ENCODE data around the gene CYP1A2. TPM values are rescaled to one million over a fixed set of nuclear protein-coding genes. Genes with fewer than 3 reads are reported as not detected.
"Not testable (repeated sequence)": the region's sequence is repeated elsewhere in the genome, so short reads cannot be mapped to it uniquely, and the experiment has no call there.

CYP1A2 gene
- polyA plus RNA-seq, 2 donors: 0.06 TPM; not detected in 1

GRCh38 chr15:74781431-74782258, 33.0 kb downstream of the CYP1A2 start, which contains the start of gene CSK:
CSK (plus strand) TSS chr15:74782080; CDS start chr15:74798298, 16,218 bp downstream.
- Histone ChIP-seq H3K36me3 (ENCODE audit: control insufficient read depth in 2 of 2, insufficient read depth in 2 of 2, low read length in 1 of 2) (no peaks in the 10 kb centered on the region), H3K4me1 (ENCODE audit: control insufficient read depth in 2 of 2, insufficient read depth in 2 of 2, low read length in 1 of 2) (peaks cover 16 to 41% of the 10 kb centered on the region in 2 donors), H3K4me3 (ENCODE audit: low read depth in 1 of 2, low read length in 2 of 2) (peak within 1 kb of the TSS; percentile 78 to 97), H3K27ac (ENCODE audit: low read depth in 2 of 2, low read length in 1 of 2) (peak within 1 kb of the TSS; percentile 97 to 99), H3K9me3 (ENCODE audit: control insufficient read depth in 2 of 2, insufficient read depth in 1 of 2, low read depth in 1 of 2, low read length in 1 of 2) (no peaks in the 10 kb centered on the region), H3K27me3 (ENCODE audit: control insufficient read depth in 1 of 2, insufficient read depth in 2 of 2, low read length in 2 of 2) (no peaks in the 10 kb centered on the region)
- 0% methylated on average over 59 to 74 of the region's 74 CpGs for WGBS, 2 donors

GRCh38 chr15:74782259-74783071, 33.8 kb downstream of the CYP1A2 start:
- H3K36me3 ChIP-seq (ENCODE audit: control insufficient read depth in 2 of 2, insufficient read depth in 2 of 2, low read length in 1 of 2): no peaks in the 10 kb centered on the region
- no peaks in the 10 kb centered on the region for H3K27me3 ChIP-seq (ENCODE audit: control insufficient read depth in 1 of 2, insufficient read depth in 2 of 2, low read length in 2 of 2)
- H3K27ac ChIP-seq (ENCODE audit: low read depth in 2 of 2, low read length in 1 of 2): peak overlapping the region; percentile 97 to 99
- no peaks in the 10 kb centered on the region for H3K9me3 ChIP-seq (ENCODE audit: control insufficient read depth in 2 of 2, insufficient read depth in 1 of 2, low read depth in 1 of 2, low read length in 1 of 2)
- peak overlapping the region; percentile 78 to 97 for H3K4me3 ChIP-seq (ENCODE audit: low read depth in 1 of 2, low read length in 2 of 2)
- peaks cover 20 to 44% of the 10 kb centered on the region in 2 donors for H3K4me1 ChIP-seq (ENCODE audit: control insufficient read depth in 2 of 2, insufficient read depth in 2 of 2, low read length in 1 of 2)
- 0% methylated on average over 49 to 72 of the region's 72 CpGs for WGBS, 2 donors

- WGBS, 2 donors: 6% methylated on average over 12 to 13 of the region's 13 CpGs
- no peaks in the 10 kb centered on the region for H3K9me3 ChIP-seq (ENCODE audit: control insufficient read depth in 2 of 2, insufficient read depth in 1 of 2, low read depth in 1 of 2, low read length in 1 of 2)
- peak overlapping the region; percentile 78 to 97 for H3K4me3 ChIP-seq (ENCODE audit: low read depth in 1 of 2, low read length in 2 of 2)
- H3K36me3 ChIP-seq (ENCODE audit: control insufficient read depth in 2 of 2, insufficient read depth in 2 of 2, low read length in 1 of 2): no peaks in the 10 kb centered on the region
- H3K27me3 ChIP-seq (ENCODE audit: control insufficient read depth in 1 of 2, insufficient read depth in 2 of 2, low read length in 2 of 2): no peaks in the 10 kb centered on the region
- H3K27ac ChIP-seq (ENCODE audit: low read depth in 2 of 2, low read length in 1 of 2): peak overlapping the region; percentile 97 to 99
- H3K4me1 ChIP-seq (ENCODE audit: control insufficient read depth in 2 of 2, insufficient read depth in 2 of 2, low read length in 1 of 2): peaks cover 25 to 45% of the 10 kb centered on the region in 2 donors
Measured at GRCh38 chr15:74783072-74783807, 34.6 kb downstream of the CYP1A2 start.

- no peaks in the 10 kb centered on the region for H3K27me3 ChIP-seq (ENCODE audit: control insufficient read depth in 1 of 2, insufficient read depth in 2 of 2, low read length in 2 of 2)
- H3K9me3 ChIP-seq (ENCODE audit: control insufficient read depth in 2 of 2, insufficient read depth in 1 of 2, low read depth in 1 of 2, low read length in 1 of 2): no peaks in the 10 kb centered on the region
- 29 to 35% methylated on average over 3 of the region's 3 CpGs for WGBS, 2 donors
- peaks cover 28 to 46% of the 10 kb centered on the region in 2 donors for H3K4me1 ChIP-seq (ENCODE audit: control insufficient read depth in 2 of 2, insufficient read depth in 2 of 2, low read length in 1 of 2)
- no peaks in the 10 kb centered on the region for H3K36me3 ChIP-seq (ENCODE audit: control insufficient read depth in 2 of 2, insufficient read depth in 2 of 2, low read length in 1 of 2)
- H3K4me3 ChIP-seq (ENCODE audit: low read depth in 1 of 2, low read length in 2 of 2): peak overlapping the region; percentile 78 to 97
- peak overlapping the region; percentile 57 to 99 for H3K27ac ChIP-seq (ENCODE audit: low read depth in 2 of 2, low read length in 1 of 2)
Measured at GRCh38 chr15:74783808-74784175, 35.1 kb downstream of the CYP1A2 start.

GRCh38 chr15:74784426-74785193, 36.0 kb downstream of the CYP1A2 start:
- Histone ChIP-seq H3K27me3 (ENCODE audit: control insufficient read depth in 1 of 2, insufficient read depth in 2 of 2, low read length in 2 of 2) (no peaks in the 10 kb centered on the region), H3K9me3 (ENCODE audit: control insufficient read depth in 2 of 2, insufficient read depth in 1 of 2, low read depth in 1 of 2, low read length in 1 of 2) (no peaks in the 10 kb centered on the region), H3K4me1 (ENCODE audit: control insufficient read depth in 2 of 2, insufficient read depth in 2 of 2, low read length in 1 of 2) (peaks cover 30 to 53% of the 10 kb centered on the region in 2 donors), H3K27ac (ENCODE audit: low read depth in 2 of 2, low read length in 1 of 2) (peak overlapping the region; percentile 32 to 99), H3K36me3 (ENCODE audit: control insufficient read depth in 2 of 2, insufficient read depth in 2 of 2, low read length in 1 of 2) (no peaks in the 10 kb centered on the region), H3K4me3 (ENCODE audit: low read depth in 1 of 2, low read length in 2 of 2) (peak overlapping the region in 1 of 2 donors; percentile 97)
- WGBS, 2 donors: 62 to 66% methylated on average over 8 of the region's 8 CpGs

- peaks cover 0 to 5% of the 10 kb centered on the region in 2 donors for H3K36me3 ChIP-seq (ENCODE audit: control insufficient read depth in 2 of 2, insufficient read depth in 2 of 2, low read length in 1 of 2)
- no peaks in the 10 kb centered on the region for H3K27me3 ChIP-seq (ENCODE audit: control insufficient read depth in 1 of 2, insufficient read depth in 2 of 2, low read length in 2 of 2)
- WGBS, 2 donors: 58 to 69% methylated on average over 13 of the region's 13 CpGs
- peak overlapping the region; percentile 31 to 97 for H3K4me3 ChIP-seq (ENCODE audit: low read depth in 1 of 2, low read length in 2 of 2)
- peaks cover 37 to 59% of the 10 kb centered on the region in 2 donors for H3K4me1 ChIP-seq (ENCODE audit: control insufficient read depth in 2 of 2, insufficient read depth in 2 of 2, low read length in 1 of 2)
- no peaks in the 10 kb centered on the region for H3K9me3 ChIP-seq (ENCODE audit: control insufficient read depth in 2 of 2, insufficient read depth in 1 of 2, low read depth in 1 of 2, low read length in 1 of 2)
- H3K27ac ChIP-seq (ENCODE audit: low read depth in 2 of 2, low read length in 1 of 2): peak overlapping the region; percentile 32 to 96
Measured at GRCh38 chr15:74785194-74786032, 36.8 kb downstream of the CYP1A2 start.

- not testable (repeated sequence) for H3K27me3 ChIP-seq (ENCODE audit: control insufficient read depth in 1 of 2, insufficient read depth in 2 of 2, low read length in 2 of 2); H3K36me3 ChIP-seq (ENCODE audit: control insufficient read depth in 2 of 2, insufficient read depth in 2 of 2, low read length in 1 of 2); H3K9me3 ChIP-seq (ENCODE audit: control insufficient read depth in 2 of 2, insufficient read depth in 1 of 2, low read depth in 1 of 2, low read length in 1 of 2)
- peaks cover 37 to 58% of the 10 kb centered on the region in 2 donors for H3K4me1 ChIP-seq (ENCODE audit: control insufficient read depth in 2 of 2, insufficient read depth in 2 of 2, low read length in 1 of 2)
- H3K27ac ChIP-seq (ENCODE audit: low read depth in 2 of 2, low read length in 1 of 2): peak overlapping the region; percentile 90 to 96
- peak overlapping the region; percentile 6 to 17 for H3K4me3 ChIP-seq (ENCODE audit: low read depth in 1 of 2, low read length in 2 of 2)
- 40 to 52% methylated on average over 12 of the region's 12 CpGs for WGBS, 2 donors
Measured at GRCh38 chr15:74786081-74786480, 37.4 kb downstream of the CYP1A2 start.

GRCh38 chr15:74786551-74787165, 38.0 kb downstream of the CYP1A2 start:
- H3K36me3 ChIP-seq (ENCODE audit: control insufficient read depth in 2 of 2, insufficient read depth in 2 of 2, low read length in 1 of 2): peaks cover 0 to 5% of the 10 kb centered on the region in 2 donors

More at GRCh38 chr15:74786551-74787165, 38.0 kb downstream of the CYP1A2 start:
- Histone ChIP-seq H3K9me3 (ENCODE audit: control insufficient read depth in 2 of 2, insufficient read depth in 1 of 2, low read depth in 1 of 2, low read length in 1 of 2) (no peaks in the 10 kb centered on the region), H3K27ac (ENCODE audit: low read depth in 2 of 2, low read length in 1 of 2) (peak overlapping the region; percentile 90 to 96), H3K27me3 (ENCODE audit: control insufficient read depth in 1 of 2, insufficient read depth in 2 of 2, low read length in 2 of 2) (no peaks in the 10 kb centered on the region), H3K4me1 (ENCODE audit: control insufficient read depth in 2 of 2, insufficient read depth in 2 of 2, low read length in 1 of 2) (peaks cover 35 to 53% of the 10 kb centered on the region in 2 donors), H3K4me3 (ENCODE audit: low read depth in 1 of 2, low read length in 2 of 2) (peak overlapping the region; percentile 6 to 17)
- 44 to 48% methylated on average over 7 of the region's 7 CpGs for WGBS, 2 donors
